Activated T-helper 1 cell treated with anti-CD3 and anti-CD28 coated beads, Interleukin-2, amount 50 U/mL, for 16 hours (primary cell): ENCODE data around the gene RASA3.
"Not testable (repeated sequence)": the region's sequence is repeated elsewhere in the genome, so short reads cannot be mapped to it uniquely, and the experiment has no call there.

Source experiments
- DNase-seq, 2 donors: peaks; one replicate each; pipeline ENCODE4 v3.0.0-alpha.2; 2020; ENCODE audit warnings: low read depth in 1 of 2, low spot score in 1 of 2

RASA3 gene

GRCh38 chr13:114132419-114133121 lies at the start of gene RASA3:
Gene RASA3 (minus strand): TSS chr13:114132623. CDS start chr13:114132489, 134 bp downstream.
- DNase-seq: peak in 1 of 2 donors; percentile 60

GRCh38 chr13:114179087-114179658 lies 46.8 kb upstream of the RASA3 start, which contains the start of gene CFAP97D2:
Gene CFAP97D2 (plus strand): TSS chr13:114179257. CDS start chr13:114179331, 74 bp downstream.
- DNase-seq: no peak

GRCh38 chr13:114177245-114178010 lies 45.0 kb upstream of the RASA3 start:
- DNase-seq: no peak

- not testable (repeated sequence) for DNase-seq
These were observed 44.0 kb upstream of the RASA3 start for GRCh38 chr13:114176359-114176902.

GRCh38 chr13:114174529-114174961 lies 42.1 kb upstream of the RASA3 start:
- DNase-seq: no peak

GRCh38 chr13:114173745-114174144 lies 41.3 kb upstream of the RASA3 start:
- no peak for DNase-seq

GRCh38 chr13:114173272-114173671 lies 40.8 kb upstream of the RASA3 start:
- no peak for DNase-seq

GRCh38 chr13:114167885-114168284 lies 35.5 kb upstream of the RASA3 start:
- no peak for DNase-seq

GRCh38 chr13:114167426-114167825 lies 35.0 kb upstream of the RASA3 start:
- no peak for DNase-seq

GRCh38 chr13:114166381-114167131 lies 34.1 kb upstream of the RASA3 start:
- no peak for DNase-seq

- no peak for DNase-seq
These were observed 32.4 kb upstream of the RASA3 start for GRCh38 chr13:114164681-114165429.

- no peak for DNase-seq
These were observed 31.6 kb upstream of the RASA3 start for GRCh38 chr13:114164053-114164452.

- DNase-seq: no peak
These were observed 30.1 kb upstream of the RASA3 start for GRCh38 chr13:114162533-114162922.

GRCh38 chr13:114161644-114162532 lies 29.5 kb upstream of the RASA3 start:
- no peak for DNase-seq

- no peak for DNase-seq
These were observed 28.7 kb upstream of the RASA3 start for GRCh38 chr13:114161028-114161556.

GRCh38 chr13:114158869-114159666 lies 26.6 kb upstream of the RASA3 start:
- not testable (repeated sequence) for DNase-seq

GRCh38 chr13:114157869-114158495 lies 25.6 kb upstream of the RASA3 start:
- no peak for DNase-seq
